NCI-H128 (cell line): ENCODE results near the gene CCN2.
"Not testable (repeated sequence)": the region's sequence is repeated elsewhere in the genome, so short reads cannot be mapped to it uniquely, and the experiment has no call there.

ENCODE experiments used
- DNase-seq: peaks from one replicate; lab custom pipeline; 2025; ENCODE audit not compliant: unreplicated experiment; lab: John Stamatoyannopoulos, UW

CCN2 gene

DNA sequence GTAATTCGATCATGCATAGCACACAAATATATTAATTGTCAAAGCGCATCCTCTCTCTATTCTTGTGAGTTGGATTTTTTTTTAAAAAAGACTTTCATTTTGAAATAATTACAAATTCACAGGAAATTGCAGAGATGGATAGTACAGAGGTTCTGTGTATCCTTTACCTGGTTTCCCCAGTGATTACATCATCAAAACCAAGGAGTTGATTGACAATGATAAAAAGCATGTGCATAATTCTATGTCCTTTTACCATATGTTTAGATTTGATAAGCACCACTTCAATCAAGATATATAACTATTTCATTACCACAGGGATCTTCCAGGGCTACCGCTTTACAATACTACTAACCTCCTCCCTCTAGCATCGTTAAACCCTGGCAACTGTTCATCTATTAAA, 40.2 kb downstream of the CCN2 start:
- no peak for DNase-seq

DNA sequence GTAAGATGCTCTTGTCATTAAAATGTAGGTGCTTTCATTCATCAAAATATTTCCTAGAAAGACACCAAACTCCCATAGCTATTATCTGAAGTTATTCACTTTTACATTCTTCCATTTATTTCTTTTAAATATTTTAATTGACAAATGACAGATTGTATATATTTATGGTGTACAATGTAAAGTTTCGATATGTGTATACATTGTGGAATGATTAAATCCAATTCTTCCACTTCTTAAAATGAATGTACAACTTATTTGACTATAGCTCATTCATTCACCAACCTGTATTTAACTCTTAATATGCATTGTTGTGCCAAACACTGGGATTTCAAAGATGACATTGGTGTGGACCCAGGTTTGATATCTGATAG, 41.0 kb downstream of the CCN2 start:
- no peak for DNase-seq

DNA sequence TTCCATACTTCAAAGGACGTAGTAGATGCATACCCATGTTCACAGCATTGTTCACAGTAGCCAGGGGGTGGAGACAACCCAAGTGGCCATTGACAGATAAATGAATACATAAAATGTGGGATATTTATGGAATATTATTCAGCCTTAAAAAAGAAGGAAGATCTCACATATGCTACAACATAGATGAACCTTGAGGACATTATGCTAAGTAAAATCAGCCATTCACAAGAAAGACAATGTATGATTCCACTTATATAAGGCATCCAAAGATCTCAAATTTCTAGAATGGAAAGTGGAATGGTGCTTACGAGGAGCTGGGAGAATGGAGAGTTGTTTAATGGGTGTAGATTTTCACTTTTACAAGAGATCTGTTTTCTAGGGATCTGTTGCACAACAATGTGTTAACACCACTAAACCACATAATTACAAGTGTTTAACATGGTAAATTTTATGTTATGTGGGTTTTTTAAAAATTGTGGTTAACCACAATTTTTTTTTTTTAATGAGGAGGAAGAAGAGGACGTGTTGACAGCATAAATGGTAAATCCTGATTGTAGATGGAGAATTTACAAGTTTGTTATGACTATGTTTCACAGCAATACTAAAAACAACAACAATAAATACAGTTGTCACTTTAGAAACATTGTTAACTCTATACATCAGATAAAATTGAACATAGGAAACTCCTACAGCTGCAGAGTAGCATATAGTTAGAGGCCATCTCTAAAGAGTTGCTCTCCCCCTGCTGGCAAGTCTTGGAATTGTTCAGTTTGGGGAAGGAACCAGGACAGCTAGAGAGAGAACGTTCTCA, 41.6 kb downstream of the CCN2 start:
- peak; percentile 43 for DNase-seq

DNA sequence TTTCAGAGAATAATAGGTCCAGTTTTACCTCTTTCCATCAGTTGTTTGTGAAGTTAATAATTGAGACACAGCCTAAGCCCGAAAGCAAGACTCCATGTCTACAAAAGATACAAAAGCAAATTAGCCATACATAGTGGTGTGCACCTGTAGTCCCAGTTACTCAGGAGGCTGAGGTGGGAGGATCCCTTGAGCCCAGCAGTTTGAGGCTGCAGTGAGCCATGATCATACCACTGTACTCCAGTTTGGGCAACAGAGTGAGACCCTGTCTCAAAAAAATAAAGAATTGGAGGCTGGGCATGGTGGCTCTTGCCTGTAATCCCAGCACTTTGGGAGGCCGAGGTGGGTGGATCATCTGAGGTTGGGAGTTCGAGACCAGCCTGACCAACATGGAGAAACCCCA, 42.4 kb downstream of the CCN2 start:
- DNase-seq = not testable (repeated sequence)

DNA sequence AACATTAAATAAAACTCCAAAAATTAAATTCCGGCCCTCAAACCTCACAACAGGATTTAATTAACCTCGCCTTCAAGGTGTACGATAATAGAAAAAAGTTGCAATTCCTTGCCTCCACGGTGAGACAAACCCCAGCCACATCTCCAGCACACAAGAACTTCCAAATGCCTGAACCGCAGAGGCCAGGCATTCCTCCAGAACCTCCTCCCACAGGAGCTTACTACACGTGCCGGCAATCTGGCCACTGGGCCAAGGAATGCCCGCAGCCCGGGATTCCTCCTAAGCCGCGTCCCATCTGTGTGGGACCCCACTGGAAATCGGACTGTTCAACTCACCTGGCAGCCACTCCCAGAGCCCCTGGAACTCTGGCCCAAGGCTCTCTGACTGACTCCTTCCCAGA, 47.4 kb downstream of the CCN2 start:
- not testable (repeated sequence) for DNase-seq

DNA sequence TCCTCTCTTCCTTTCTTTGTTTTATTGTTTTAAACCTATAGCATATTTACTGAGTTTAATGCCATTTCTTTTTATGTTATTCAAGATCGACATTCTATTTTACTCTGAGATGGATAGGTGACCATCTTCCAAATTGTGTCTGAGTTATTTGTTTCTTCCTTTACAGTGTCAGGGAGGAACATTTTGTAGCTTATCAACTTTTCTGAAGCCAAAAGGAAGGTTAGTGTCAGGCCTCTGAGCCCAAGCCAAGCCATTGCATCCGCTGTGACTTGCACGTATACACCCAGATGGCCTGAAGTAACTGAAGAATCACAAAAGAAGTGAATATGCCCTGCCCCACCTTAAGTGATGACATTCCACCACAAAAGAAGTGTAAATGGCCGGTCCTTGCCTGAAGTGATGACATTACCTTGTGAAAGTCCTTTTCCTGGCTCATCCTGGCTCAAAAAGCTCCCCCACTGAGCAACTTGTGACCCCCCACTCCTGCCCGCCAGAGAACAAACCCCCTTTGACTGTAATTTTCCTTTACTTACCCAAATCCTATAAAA, 49.8 kb downstream of the CCN2 start:
- DNase-seq = not testable (repeated sequence)

DNA sequence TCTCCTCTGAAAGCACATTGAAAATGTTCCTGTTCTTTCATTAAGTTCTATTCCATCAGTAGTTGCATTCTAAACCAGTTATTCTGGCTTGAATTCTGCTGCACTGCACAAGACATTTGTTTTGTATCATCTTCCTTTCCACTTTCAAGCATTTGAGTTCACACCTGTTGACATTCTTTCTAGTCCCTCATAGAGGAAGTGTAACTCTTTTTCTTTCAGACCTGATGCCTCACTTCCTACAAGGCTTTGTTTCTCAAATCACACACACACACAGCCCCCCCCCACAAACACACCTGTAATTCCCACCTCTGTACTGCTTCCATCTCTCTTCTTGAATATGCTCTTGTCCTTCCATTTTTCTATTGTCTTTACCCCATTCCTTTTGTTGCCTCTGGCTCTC, 50.9 kb downstream of the CCN2 start:
- DNase-seq = no peak

DNA sequence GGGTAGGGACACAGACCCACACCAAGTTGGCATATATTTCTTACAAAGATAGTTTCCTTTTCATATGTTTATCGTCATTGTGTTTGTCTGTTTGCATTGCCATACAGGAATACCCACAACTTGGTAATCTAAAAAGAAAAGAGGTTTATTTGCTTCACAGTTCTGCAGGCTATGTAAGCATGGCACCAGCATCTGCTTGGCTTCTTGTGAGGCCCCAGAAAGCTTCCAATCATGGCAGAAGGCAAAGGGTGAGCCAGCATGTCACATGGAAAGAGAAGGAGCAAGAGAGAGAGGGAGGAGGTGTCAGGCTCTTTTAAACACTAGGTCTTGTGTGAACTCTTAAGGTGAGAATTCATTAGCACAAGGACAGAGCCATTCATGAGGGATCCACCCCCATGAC, 52.5 kb downstream of the CCN2 start:
- no peak for DNase-seq
